ENCODE results near the gene ELMO3.

The ELMO3 gene

DNA sequence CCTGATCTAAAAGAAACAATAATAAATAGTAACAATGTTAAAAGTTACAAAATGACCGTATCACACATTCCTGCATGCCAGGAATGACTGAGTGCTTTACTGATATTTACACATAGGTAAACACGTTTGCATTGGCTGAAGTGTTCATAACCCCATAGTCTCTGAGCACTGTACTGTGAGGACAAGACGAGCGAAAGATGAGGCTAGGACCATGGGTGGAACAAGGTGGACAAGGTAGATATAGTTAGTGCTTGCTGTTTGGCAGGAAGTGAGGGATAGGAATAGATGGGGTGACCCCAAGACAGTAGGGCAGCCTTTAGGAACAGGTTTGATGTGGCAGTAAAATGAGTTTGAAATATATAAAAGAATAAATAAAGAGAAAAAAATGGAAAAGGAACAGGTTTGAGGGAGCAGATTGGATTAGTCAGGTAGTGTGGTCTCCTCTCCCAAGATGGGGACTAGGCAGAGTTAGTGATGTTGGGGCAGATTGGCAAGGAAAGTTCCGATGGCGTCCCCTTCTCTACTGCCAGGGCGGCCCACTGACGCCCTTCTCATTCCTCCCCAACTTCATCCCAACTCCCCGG is 7.4 kb upstream of the ELMO3 start:
- Mint-ChIP-seq H3K9me3 (no peaks in the 10 kb centered on the region), H3K27me3 (ENCODE audit: low read depth) (no peaks in the 10 kb centered on the region), H3K4me1 (ENCODE audit: low read depth) (peaks cover 32% of the 10 kb centered on the region), H3K36me3 (ENCODE audit: low read depth) (peaks cover 40% of the 10 kb centered on the region), H3K27ac (peak overlapping the region; percentile 86), H3K4me3 (peak overlapping the region; percentile 95)
- no peak for DNase-seq (ENCODE audit: low spot score)

GRCh38 chr16:67191995-67192681 is 6.8 kb upstream of the ELMO3 start, which contains the start of gene E2F4:
TSS of gene E2F4 (plus strand) at chr16:67192155. CDS start at chr16:67192228, 73 bp downstream.
- H3K4me1 Mint-ChIP-seq (ENCODE audit: low read depth), result peaks cover 32% of the 10 kb centered on the region

GRCh38 chr16:67192781-67193361 is 6.1 kb upstream of the ELMO3 start:
- Mint-ChIP-seq H3K27me3 (ENCODE audit: low read depth) (no peaks in the 10 kb centered on the region), H3K4me1 (ENCODE audit: low read depth) (peaks cover 32% of the 10 kb centered on the region), H3K4me3 (peak overlapping the region; percentile 95), H3K9me3 (no peaks in the 10 kb centered on the region), H3K36me3 (ENCODE audit: low read depth) (peaks cover 49% of the 10 kb centered on the region), H3K27ac (peak overlapping the region; percentile 69)
- DNase-seq (ENCODE audit: low spot score), result no peak

More at GRCh38 chr16:67191995-67192681, 6.8 kb upstream of the ELMO3 start, which contains the start of gene E2F4:
- Mint-ChIP-seq H3K9me3 (no peaks in the 10 kb centered on the region), H3K27me3 (ENCODE audit: low read depth) (no peaks in the 10 kb centered on the region), H3K4me3 (peak within 1 kb of the TSS; percentile 95), H3K36me3 (ENCODE audit: low read depth) (peaks cover 45% of the 10 kb centered on the region), H3K27ac (peak within 1 kb of the TSS; percentile 86)
- peak; percentile 89 for DNase-seq (ENCODE audit: low spot score)

GRCh38 chr16:67193536-67193935 is 5.4 kb upstream of the ELMO3 start:
- no peak for DNase-seq (ENCODE audit: low spot score)
- Mint-ChIP-seq H3K36me3 (ENCODE audit: low read depth) (peaks cover 55% of the 10 kb centered on the region), H3K27ac (peak overlapping the region; percentile 32), H3K4me1 (ENCODE audit: low read depth) (peaks cover 32% of the 10 kb centered on the region), H3K4me3 (peak overlapping the region; percentile 95), H3K27me3 (ENCODE audit: low read depth) (no peaks in the 10 kb centered on the region), H3K9me3 (no peaks in the 10 kb centered on the region)

GRCh38 chr16:67194260-67194659 is 4.7 kb upstream of the ELMO3 start:
- H3K27ac Mint-ChIP-seq, result no peak overlapping the region
- H3K27me3 Mint-ChIP-seq (ENCODE audit: low read depth), result no peaks in the 10 kb centered on the region
- peaks cover 32% of the 10 kb centered on the region for H3K4me1 Mint-ChIP-seq (ENCODE audit: low read depth)
- H3K9me3 Mint-ChIP-seq, result no peaks in the 10 kb centered on the region
- DNase-seq (ENCODE audit: low spot score), result no peak
- peaks cover 56% of the 10 kb centered on the region for H3K36me3 Mint-ChIP-seq (ENCODE audit: low read depth)
- H3K4me3 Mint-ChIP-seq, result peak overlapping the region; percentile 95

GRCh38 chr16:67195676-67196075 is 3.3 kb upstream of the ELMO3 start:
- Mint-ChIP-seq H3K9me3 (no peaks in the 10 kb centered on the region), H3K36me3 (ENCODE audit: low read depth) (peaks cover 61% of the 10 kb centered on the region), H3K4me1 (ENCODE audit: low read depth) (peaks cover 32% of the 10 kb centered on the region), H3K4me3 (no peak overlapping the region), H3K27me3 (ENCODE audit: low read depth) (no peaks in the 10 kb centered on the region), H3K27ac (peak overlapping the region; percentile 17)
- DNase-seq (ENCODE audit: low spot score), result no peak

- Mint-ChIP-seq H3K4me3 (no peak overlapping the region), H3K36me3 (ENCODE audit: low read depth) (peaks cover 61% of the 10 kb centered on the region), H3K9me3 (no peaks in the 10 kb centered on the region), H3K27ac (no peak overlapping the region), H3K27me3 (ENCODE audit: low read depth) (no peaks in the 10 kb centered on the region), H3K4me1 (ENCODE audit: low read depth) (peaks cover 23% of the 10 kb centered on the region)
- no peak for DNase-seq (ENCODE audit: low spot score)
Observed at GRCh38 chr16:67196881-67197280, 2.0 kb upstream of the ELMO3 start.

DNA sequence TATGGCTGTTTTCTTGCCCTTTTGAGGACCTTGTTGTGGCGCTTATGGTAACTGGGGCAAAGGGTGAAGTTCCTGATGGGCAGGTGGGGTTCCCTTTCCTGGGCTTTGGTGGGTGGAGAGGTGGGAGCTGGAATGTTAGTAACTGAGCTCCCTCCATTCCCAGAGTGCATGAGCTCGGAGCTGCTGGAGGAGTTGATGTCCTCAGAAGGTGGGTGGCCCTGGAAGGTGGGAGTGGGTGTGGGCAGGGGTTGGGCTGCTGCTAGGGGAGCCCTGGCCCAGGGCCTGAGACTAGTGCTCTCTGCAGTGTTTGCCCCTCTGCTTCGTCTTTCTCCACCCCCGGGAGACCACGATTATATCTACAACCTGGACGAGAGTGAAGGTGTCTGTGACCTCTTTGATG is 1.2 kb upstream of the ELMO3 start:
- no peak for DNase-seq (ENCODE audit: low spot score)
- Mint-ChIP-seq H3K36me3 (ENCODE audit: low read depth) (peaks cover 57% of the 10 kb centered on the region), H3K27ac (no peak overlapping the region), H3K9me3 (no peaks in the 10 kb centered on the region), H3K4me3 (no peak overlapping the region), H3K27me3 (ENCODE audit: low read depth) (no peaks in the 10 kb centered on the region), H3K4me1 (ENCODE audit: low read depth) (peaks cover 19% of the 10 kb centered on the region)

DNA sequence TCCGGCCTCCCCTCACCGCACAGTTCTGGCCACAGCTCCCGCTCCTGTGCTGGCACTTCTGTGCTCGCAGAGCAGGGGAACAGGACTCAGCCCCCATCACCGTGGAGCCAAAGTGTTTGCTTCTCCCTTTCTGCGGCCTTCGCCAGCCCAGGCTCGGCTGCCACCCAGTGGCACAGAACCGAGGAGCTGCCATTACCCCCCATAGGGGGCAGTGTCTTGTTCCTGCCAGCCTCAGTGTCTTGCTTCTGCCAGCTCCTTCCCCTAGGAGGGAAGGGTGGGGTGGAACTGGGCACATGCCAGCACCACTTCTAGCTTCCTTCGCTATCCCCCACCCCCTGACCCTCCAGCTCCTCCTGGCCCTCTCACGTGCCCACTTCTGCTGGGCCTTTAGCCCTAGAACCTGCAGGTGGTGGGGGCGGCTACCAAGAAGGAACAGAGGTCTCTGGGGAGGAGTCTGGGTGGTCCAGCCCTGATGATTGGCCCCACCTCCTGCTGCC is 645 bp upstream of the ELMO3 start:
- Mint-ChIP-seq H3K4me1 (ENCODE audit: low read depth) (peaks cover 13% of the 10 kb centered on the region), H3K9me3 (no peaks in the 10 kb centered on the region), H3K27me3 (ENCODE audit: low read depth) (no peaks in the 10 kb centered on the region), H3K36me3 (ENCODE audit: low read depth) (peaks cover 51% of the 10 kb centered on the region), H3K4me3 (no peak overlapping the region), H3K27ac (no peak overlapping the region)
- DNase-seq (ENCODE audit: low spot score), result no peak

GRCh38 chr16:67199808-67200198 is 872 bp downstream of the ELMO3 start:
- peaks cover 42% of the 10 kb centered on the region for H3K36me3 Mint-ChIP-seq (ENCODE audit: low read depth)

GRCh38 chr16:67200491-67200890 is 1.6 kb downstream of the ELMO3 start:
- no peak for DNase-seq (ENCODE audit: low spot score)
- H3K36me3 Mint-ChIP-seq (ENCODE audit: low read depth), result peaks cover 35% of the 10 kb centered on the region
- peaks cover 4% of the 10 kb centered on the region for H3K4me1 Mint-ChIP-seq (ENCODE audit: low read depth)
- H3K9me3 Mint-ChIP-seq, result no peaks in the 10 kb centered on the region
- H3K4me3 Mint-ChIP-seq, result no peak overlapping the region
- H3K27me3 Mint-ChIP-seq (ENCODE audit: low read depth), result no peaks in the 10 kb centered on the region
- no peak overlapping the region for H3K27ac Mint-ChIP-seq

More at GRCh38 chr16:67199808-67200198, 872 bp downstream of the ELMO3 start:
- Mint-ChIP-seq H3K9me3 (no peaks in the 10 kb centered on the region), H3K4me1 (ENCODE audit: low read depth) (peaks cover 4% of the 10 kb centered on the region), H3K4me3 (no peak overlapping the region), H3K27me3 (ENCODE audit: low read depth) (no peaks in the 10 kb centered on the region), H3K27ac (no peak overlapping the region)
- DNase-seq (ENCODE audit: low spot score), result no peak

- no peaks in the 10 kb centered on the region for H3K27me3 Mint-ChIP-seq (ENCODE audit: low read depth)
- no peaks in the 10 kb centered on the region for H3K4me1 Mint-ChIP-seq (ENCODE audit: low read depth)
- peaks cover 23% of the 10 kb centered on the region for H3K36me3 Mint-ChIP-seq (ENCODE audit: low read depth)
- no peak for DNase-seq (ENCODE audit: low spot score)
- no peak overlapping the region for H3K27ac Mint-ChIP-seq
- no peaks in the 10 kb centered on the region for H3K9me3 Mint-ChIP-seq
- H3K4me3 Mint-ChIP-seq, result no peak overlapping the region
Observed at GRCh38 chr16:67201411-67202345, 2.7 kb downstream of the ELMO3 start.

DNA sequence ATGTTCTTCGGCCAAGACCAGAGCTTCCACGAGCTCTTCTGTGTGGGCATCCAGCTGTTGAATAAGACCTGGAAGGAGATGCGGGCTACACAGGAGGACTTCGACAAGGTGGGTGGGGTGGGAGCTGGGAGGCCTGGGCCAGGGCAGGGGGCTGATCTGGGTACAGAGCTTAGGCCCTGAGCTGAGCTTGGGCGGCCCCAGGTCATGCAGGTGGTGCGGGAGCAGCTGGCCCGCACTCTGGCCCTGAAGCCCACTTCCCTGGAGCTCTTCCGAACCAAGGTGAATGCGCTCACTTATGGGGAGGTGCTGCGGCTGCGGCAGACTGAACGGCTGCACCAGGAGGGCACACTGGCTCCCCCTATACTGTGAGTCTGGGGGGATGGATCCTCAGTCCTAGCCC is 3.5 kb downstream of the ELMO3 start:
- Mint-ChIP-seq H3K4me1 (ENCODE audit: low read depth) (no peaks in the 10 kb centered on the region), H3K9me3 (no peaks in the 10 kb centered on the region), H3K27ac (no peak overlapping the region), H3K36me3 (ENCODE audit: low read depth) (peaks cover 19% of the 10 kb centered on the region), H3K4me3 (no peak overlapping the region), H3K27me3 (ENCODE audit: low read depth) (no peaks in the 10 kb centered on the region)
- no peak for DNase-seq (ENCODE audit: low spot score)

Data from T-helper 2 cell treated with Interferon-gamma antibody and Interleukin-4, amounts not matched to agents 5 μg/mL and 100 μg/mL, for 36 hours (primary cell).